Right kidney (tissue), 1 donor: ENCODE data around the gene CDPF1.

Experiments
- DNase-seq: peaks from one replicate; pipeline ENCODE4 v3.0.0-alpha.2; 2016

CDPF1 gene

DNA sequence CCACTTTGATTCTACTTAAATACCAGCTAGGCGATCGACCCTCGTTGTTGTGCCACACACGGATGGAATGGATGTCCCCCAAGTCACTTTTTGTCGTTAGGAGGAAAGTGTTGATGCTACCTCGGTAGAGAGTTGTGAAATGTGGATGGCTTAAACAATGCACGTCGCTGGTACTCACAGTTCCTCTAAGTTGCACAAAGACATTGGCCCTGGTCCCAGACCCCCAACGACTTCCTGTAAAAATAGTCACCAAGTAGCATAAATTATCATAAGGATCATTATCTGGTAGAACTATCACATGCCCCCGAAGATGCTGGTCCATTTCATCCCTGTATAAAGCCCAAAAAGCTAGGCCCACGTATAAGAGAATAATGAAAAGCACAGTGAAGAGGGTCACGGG is 9.3 kb upstream of the CDPF1 start:
- DNase-seq, result no peak

DNA sequence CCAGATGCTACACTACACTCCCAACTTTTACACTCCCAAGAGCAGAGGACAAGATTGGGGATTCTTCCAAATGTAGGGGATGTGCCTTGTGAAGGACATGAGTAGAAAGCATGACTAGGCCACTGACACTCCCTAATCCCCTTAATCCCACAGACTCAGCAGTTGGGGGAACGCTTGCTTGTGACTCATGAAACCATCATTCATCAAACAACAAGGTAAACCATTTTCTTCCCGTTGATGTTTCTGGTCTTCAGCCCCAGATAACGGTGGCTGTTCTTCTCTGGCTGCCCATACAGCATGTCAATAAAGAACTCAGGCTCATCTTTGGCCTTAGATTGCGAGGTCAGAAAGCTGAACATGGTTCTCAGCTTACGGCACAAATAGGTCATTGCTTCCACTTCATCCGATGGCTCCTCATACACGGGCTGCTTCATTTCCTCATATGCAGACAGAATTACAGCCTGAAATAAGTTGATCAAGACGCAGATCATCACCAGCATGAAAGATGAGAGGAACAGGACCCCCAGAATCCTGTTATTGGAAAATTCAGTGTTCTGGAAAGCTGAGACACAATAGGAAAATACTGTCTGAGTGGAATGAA is 6.4 kb upstream of the CDPF1 start:
- DNase-seq, result no peak

DNA sequence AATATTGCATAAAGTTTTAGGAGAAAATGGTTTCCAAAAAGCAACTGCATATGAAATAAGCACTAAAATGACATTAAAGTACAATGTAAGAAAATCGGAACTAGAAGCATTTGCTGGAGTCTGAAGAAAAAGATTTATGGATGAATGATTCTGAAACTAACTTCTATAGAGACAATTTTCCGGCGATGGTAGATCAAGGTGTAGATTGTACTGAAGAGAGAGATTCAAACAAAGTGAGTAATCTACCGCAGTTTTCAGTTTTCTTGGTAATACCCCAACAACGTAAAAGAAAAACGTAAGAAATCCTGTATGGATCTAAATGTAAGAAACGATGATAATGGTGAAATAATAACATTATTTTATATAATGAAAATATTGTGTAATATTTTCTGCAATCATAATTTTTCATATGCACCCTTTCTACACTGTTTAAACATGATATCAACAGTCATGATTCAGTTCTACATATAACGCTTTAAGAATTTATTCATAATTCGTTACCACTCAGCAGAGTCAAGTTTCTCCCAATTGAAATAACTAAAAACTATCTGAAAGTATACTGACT is 1.8 kb upstream of the CDPF1 start:
- no peak for DNase-seq

DNA sequence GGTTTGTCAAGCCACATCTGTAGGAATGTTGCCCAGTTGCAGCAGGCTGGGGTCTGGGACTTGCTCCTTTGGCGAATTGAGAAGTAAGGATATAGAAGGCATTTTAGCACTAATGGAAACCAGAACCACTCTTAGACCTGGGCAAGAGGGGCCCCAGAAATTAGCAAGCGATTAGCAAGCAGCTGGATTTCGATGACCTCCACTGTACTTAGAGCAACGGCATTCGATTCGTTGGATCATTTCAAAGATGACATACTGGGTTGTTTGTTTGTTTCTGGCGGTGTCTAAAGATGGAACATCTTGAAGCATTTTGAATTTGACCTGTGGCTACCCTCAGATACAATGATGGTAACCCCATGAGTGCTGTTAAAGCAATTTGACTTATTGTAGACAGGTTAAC is 1.2 kb upstream of the CDPF1 start:
- DNase-seq, result no peak

DNA sequence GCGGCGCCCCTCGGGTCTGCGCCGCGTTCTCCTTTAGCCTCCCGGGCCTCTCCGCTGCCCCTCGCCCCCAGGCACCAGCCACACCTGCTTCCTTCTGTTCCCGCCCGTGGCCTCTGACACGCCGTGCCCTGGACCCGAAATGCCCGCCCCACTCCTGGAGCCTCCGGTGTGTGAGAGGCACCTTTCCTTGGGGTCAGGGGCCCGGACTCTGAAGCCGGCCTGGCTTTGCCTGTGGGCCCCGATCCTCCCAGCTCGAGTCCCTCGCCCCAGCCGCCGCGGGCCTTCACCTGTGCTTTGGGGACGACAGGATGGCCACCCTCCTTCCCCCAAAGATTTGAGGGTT is 661 bp upstream of the CDPF1 start:
- DNase-seq, result no peak

DNA sequence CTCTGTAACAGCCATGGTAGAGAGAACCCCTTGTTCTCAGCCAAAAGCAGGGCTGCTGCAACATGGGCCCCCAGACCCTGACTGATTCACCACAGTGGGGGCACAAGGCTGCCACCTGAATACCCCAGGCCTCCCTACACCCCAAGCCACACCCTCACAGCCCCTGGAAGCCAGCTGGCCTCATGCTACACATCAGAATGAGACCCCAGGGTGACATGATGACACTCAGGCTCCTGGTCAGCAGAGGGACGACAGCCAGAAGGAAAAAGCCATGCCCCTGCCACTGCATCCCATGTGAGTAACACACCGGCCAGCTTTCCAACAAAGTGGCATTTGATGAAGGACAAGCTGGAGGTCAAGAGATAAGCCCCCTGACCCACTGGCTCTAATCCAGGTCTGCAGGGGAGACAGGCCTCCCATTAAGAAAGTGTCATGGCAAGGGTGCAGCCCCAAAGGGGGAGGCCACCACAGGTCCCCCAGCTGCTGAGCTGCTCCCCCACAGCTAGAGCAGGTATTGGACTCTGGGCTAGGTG is 2.6 kb downstream of the CDPF1 start:
- no peak for DNase-seq

DNA sequence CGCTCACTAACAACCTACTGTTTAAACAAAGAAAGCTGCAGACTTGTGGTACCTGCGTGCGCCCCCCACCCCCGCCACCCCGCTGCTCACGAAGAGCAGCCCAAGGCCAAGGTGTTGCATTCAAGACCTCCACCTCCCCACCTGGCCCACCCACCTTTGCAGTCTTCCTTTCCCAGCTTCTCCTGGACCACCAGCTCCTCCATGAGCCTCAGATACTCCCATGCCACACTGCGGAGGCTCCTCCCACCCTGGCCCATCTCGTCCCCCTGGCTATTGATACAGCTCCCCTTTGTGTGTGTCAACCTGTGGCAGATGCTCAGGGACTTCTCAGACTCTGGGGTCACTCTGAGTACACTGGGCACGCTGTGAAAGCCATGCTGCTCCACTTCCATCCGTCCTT is 3.9 kb downstream of the CDPF1 start:
- no peak for DNase-seq

DNA sequence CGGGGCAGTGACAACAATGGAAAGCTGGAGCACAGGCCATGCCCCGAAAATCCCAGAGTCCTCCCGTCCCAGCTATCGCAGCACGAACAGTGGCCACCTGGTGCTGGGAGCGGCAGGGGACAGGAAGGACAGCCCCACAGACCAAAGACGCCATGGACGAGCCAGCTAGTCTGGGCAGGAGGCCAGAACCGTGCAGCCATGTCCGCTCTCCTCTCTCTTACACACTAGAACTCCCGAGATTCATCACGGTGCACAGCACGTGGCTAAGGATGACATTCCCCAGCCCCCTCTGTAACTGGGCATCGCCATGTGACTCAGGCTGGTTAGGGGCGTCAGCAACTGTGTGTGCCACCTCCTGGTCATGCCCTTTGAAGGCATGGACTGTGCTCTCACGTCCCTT is 4.6 kb downstream of the CDPF1 start:
- DNase-seq, result no peak

DNA sequence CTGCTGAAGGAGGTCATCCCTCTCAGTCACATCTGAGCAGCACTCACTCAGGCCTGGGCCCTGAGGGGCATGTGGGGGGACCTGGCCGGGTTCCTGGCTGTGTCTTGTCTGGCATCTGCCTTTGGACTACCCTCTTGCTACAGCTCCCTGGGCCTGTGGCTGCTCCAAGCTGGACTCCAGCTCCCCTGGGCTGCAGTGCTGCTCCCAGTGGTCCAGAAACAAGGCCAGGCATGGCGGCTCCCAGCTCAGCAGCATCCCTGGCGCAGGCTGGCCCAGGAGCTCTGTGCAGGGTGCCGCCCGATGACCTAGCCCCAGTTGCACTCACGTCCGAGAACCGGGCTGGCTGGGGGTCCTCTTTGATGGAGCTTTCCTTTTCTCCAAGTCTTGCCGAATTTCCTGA is 5.3 kb downstream of the CDPF1 start:
- no peak for DNase-seq

DNA sequence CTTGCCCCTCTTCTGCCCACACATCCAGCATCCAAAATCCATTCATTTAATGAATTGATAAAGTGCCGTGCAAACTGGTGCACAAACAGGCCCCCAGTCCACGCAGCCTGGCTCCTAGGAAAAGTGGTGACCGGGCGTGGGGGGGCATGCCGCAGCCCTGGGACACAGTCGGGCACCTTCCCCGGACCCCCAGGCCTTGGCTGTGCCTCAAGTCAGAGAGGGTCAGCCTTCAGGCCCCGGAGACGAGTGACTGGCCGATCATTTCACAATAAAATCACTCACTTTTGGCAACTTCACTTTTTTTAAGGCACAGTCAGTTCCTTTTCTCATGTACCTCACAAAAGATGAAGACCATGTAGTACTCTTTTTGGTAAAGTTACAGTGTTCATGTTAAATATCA is 8.0 kb downstream of the CDPF1 start:
- no peak for DNase-seq

DNA sequence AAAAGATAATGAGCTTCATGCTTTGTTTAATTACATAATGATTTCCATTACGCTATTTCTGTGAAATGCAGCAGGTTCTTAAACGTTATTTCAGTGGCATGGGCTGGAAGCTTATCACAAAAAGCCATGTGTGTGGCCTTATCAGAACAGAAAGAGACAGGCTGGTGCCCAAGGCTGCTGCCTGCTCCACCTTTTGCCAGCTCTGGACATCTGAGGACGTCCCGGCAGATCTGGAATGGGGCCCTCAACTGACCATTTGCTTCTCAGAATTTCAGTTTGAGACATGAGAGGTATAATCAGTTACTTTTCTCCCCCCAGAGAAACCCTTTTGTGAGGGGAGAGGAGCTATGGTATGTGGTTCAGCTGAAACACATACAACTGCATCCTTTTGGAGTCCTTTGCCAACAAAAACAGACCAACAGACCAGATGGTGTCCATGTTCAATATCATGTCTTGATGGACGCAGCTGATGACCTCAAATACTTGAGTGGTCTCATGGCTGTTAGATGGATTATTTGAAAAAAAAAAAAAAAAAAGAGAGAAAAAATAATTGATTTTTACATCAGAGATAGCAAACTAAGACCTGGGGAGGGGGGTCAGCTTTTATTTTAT is 8.6 kb downstream of the CDPF1 start:
- no peak for DNase-seq

DNA sequence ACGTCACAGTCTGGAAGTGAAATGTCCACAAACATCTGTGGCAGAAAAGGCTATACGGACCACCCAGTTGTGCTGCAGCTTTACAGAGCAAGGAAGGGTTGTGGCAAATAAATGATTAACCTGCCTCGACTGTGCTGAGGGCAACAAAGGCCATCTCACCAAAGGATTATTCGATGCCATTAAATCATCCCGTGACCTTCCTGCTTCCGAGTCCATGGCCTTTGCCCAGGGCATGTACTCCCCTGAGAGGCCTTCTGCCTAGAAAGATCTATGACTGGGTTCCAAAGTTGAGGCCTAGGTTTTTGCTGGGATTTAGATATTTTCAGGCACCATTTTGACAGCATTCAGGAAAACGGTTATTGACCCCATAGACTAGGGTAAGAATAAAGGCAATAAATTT is 9.2 kb downstream of the CDPF1 start:
- no peak for DNase-seq

DNA sequence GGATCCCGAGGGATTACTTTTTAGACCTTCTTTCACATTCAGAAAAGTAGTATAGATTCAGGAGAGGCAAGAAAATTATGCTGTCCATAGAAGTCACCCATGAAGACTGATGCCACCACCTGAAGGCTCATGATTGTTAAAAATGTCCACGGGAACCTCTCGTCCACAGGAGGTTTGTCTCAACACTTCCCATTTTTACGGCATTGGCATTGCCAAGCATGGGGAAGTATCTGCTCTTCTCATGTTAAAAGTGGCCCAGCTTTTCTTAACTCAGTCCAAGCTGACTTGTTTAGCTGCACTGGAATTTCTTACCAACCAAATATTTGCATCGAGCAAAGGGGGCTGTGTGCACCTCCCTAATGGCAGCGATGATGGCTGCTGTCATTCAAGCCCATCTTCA is 9.6 kb downstream of the CDPF1 start:
- DNase-seq, result no peak

DNA sequence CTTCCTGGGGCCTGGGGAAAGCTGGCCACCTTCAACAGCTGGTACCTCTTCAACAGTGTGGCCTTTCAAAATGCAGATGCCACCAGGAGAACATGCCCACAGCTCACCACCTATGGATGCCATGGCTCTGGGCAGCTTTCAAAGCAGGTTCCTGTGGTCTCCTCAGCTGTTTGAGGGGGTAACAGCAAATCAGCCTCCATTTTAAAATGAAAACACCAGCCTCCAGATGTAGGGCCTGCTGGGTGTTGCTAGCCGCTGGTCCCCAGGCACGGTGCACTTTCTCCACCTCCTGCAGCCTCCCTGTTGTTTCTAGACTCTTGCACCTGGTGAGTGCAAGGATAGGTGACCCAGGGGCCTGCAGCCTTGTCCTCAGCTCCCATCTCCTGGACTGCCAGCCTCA is 10.0 kb downstream of the CDPF1 start:
- DNase-seq, result no peak

DNA sequence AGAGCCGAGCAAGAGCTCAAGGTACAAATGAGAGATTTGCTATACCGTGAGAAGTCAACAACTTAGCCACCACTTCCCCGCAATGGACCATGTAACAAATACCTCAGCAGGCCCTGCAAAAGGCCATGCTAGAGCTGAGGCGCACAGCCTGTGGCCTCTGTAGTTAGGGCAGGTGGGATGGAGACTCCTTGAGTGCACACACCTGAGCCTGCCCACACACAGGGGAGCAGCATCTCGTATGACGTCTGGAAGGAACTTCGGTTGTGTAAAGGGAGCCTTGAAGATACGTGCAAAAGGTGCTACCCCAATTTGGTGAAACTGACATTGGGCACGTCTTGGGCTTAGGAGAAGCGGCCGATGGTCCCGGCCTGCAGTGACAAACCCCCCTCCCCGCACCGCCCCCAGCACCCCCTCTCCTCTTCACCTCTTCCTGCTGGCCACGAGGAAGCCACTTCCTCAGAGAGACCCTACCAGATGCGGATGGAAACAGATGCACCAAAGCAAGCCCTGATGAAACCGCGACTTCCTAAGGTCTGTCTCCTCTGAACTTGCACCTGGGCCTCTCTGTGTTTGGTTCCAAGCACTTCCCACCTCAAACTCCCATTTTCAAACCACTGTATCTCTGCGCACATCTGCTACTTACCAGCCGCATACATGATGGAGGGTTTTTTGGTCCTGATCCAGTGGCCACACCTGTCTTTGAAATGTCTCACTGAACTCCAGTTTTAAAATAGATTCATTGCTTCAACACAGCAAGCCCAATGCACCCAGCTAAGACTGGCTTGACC is 10.6 kb downstream of the CDPF1 start:
- DNase-seq, result no peak

DNA sequence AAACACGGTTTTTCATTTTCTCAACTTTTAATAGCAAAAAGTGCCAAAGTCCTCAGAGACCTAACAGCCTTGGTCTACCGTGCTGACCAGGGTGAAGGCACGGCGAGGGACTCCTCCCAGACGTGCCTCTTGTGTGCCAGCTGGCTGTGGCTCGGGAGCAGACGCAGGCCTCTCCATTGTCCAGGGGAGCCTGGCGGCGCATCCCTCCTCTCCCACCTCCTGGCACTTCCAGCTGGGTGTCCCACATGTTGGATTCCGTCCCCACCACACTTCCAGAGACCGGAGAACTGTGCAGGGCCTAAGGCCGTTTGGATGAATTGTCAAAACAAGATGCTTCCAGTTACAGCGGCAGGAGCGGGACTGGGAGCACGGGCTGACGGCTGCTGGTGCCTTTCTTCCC is 11.6 kb downstream of the CDPF1 start:
- DNase-seq, result no peak

DNA sequence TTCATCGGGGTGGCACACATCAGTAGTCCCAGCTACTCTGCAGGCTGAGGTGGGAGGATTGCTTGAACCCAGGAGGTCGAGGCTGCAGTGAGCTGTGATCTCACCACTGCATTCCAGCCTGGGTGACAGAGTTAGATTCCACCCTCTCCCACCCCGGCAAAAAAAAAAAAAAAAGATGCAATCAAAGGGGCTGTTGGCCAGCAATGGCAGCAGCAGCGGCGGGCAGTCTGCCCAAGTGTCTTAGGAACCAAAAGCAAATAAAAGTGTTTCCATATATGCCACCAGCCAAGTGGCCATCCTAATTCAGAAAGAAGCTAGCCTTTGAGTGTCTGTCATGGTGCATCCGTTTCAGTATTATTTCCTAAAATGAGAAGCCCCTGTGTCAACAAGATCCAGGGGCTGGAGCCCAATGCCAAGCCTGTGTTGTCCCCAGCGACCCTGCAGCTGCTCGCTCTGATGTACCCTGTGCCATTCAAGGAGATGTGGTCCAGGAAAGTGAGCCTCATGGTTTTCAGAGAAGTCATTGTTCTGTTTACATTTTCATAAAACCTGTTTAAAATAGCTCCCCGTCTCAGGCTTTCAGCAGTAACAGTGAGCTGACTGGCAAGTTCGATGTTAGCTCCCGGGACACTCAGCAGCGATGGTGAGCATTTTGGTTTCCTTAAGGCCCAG is 12.5 kb downstream of the CDPF1 start:
- no peak for DNase-seq

DNA sequence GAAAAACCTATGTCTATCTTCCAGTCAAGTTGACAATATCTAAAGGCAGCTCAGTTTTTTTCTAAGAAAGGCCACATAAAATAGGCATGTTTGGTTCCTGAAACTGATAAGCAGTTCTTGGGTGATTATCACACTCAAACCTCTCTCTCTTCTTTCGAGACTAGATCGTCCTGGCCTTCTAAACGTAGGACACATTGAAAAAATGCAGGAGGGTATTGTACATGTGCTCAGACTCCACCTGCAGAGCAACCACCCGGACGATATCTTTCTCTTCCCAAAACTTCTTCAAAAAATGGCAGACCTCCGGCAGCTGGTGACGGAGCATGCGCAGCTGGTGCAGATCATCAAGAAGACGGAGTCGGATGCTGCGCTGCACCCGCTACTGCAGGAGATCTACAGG is 15.1 kb downstream of the CDPF1 start:
- no peak for DNase-seq

DNA sequence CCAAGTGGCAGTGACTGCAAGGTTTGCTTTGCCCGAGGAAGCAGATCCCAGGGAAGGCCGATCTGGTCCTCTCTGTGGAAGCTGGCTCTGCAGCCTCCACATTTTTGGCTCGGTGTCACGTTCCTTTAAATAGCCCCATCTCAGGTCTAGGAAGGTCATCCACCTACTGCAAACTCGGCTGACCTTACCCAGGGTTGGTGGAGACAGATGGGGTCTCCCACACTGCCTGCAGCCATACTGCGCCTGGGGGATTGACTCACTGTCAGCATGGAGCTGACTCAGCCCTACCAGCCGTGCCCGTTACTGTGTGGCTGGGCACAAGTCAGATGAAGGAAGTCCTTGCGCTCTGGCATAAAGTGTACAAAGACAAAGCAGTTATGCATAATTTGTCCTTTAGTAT is 16.9 kb downstream of the CDPF1 start:
- no peak for DNase-seq

DNA sequence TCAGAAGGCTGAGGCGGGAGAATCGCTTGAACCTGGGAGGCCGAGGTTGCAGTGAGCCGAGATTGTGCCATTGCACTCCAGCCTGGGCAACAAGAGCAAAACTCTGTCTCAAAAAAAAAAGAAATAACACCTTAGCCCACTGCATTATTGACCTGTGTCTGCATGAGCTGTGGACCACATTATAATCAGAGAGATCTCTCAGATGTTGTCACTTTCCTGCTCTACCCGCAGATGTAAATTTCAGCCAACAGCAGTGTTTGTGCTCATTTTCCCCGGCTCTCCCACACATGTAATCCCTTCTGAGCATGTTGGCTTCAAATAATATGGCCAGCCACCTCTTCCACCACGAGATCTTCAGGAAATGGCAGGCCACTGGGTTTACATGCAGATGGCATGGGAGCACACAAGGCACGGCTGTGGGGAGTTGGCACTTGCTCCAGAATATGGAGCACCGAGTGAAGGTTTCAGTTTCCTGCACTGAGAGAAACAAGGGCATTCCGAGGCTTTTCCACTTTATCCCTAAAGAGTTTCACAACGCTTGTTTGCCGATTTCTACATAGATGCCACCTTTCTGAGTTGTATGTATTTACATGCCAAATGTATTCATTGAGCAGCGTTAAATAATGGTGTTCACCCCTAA is 19.7 kb downstream of the CDPF1 start:
- DNase-seq, result no peak

DNA sequence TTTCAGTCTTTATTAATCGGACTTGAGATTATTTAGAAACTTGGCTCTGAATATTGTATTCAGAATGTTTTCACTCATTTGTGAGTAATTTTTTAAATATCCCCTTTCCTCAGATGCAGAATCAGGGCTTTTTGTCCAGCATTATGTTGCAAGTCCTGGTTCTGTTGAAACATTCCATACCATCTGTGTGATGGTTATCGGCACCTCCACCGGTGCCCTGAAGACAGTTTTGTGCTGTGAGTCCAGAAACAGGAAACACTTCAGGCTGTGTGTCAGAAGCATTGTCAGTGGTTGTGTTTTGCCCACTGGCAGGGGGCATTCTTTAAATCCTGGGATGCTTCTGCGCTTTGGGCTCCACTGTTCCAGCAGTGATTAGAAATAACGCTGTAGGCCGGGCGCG is 20.4 kb downstream of the CDPF1 start:
- DNase-seq, result no peak

DNA sequence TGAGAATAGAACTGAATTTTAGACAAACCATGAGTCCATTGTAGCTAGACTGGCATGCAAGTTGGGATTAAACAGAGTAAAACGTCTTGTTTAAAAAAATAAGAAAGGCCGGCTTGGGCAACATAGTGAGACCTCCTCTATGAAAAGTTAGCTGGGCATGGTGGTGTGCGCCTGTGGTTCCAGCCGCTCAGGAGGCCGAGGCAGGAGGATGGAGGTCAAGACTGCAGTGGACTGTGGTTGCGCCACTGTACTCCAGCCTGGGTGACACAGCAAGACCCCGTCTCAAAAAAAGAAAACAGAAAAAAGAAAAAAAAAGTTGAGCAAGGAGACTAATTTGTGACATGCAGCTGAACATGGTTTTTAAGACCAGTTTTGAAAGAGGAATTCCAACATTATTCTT is 23.5 kb downstream of the CDPF1 start:
- DNase-seq, result no peak

DNA sequence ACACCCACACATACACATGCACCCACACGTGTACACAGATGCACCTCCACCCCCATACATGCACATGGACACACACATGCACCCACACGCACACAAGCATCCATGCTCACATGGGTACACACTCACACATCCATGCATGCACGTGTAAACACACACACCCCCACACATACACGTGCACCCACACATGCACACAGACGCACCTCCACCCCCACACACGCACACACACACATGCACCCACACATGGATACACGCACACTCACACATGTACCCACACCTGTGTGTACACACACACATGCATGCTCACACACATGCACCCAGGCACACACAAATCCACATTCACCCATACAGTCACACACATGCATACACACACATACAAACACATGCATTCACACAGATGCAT is 24.5 kb downstream of the CDPF1 start:
- no peak for DNase-seq
